Endothelial cell of umbilical vein (primary cell): ENCODE results near the gene MOB1B. TPM values are rescaled to one million over a fixed set of nuclear protein-coding genes. Genes with fewer than 3 reads are reported as not detected.

ENCODE experiments used
- BruUV-seq: library from RNA; stranded (reverse); fragments of 400-500 nt; replicated peaks from 2 replicates; lab custom pipeline; 2021; lab: Mats Ljungman, UMichigan
- CTCF ChIA-PET: fragments of 300-600, 350-600 bp; sonication (Branson Sonifier 250); formaldehyde crosslinking; loops from one replicate; lab custom pipeline; 2021; ENCODE audit warnings: antibody characterized with exemption, inconsistent platforms; lab: Charles Lee
- POLR2A ChIA-PET: fragments of 300-600, 350-600 bp; sonication (Branson Sonifier 250); formaldehyde crosslinking; loops from one replicate; lab custom pipeline; 2021; ENCODE audit warnings: antibody characterized with exemption, inconsistent platforms; lab: Charles Lee
- DNase-seq: peaks from one replicate; pipeline ENCODE4 v3.0.0-alpha.2; 2011; ENCODE audit warnings: low read depth, low spot score
- FAIRE-seq: peaks from 2 replicates; lab custom pipeline; 2011; peaks lifted over from hg19 to GRCh38; lab: Jason Lieb, UNC
- H2AFZ ChIP-seq: 2 replicates; pipeline ENCODE4 v1.6.0; 2012; ENCODE audit warnings: low read depth, low read length, control low read depth, inconsistent platforms
- H3K27ac ChIP-seq: 2 replicates; pipeline ENCODE4 v1.5.1; 2011; ENCODE audit warnings: low read depth, mild to moderate bottlenecking, control low read depth, low read length, moderate library complexity; ENCODE audit not compliant: insufficient read depth
- H3K27me3 ChIP-seq, 2 experiments: 2 replicates each; pipeline versions ENCODE4 v1.6.0 to v1.6.1; 2011; ENCODE audit warnings: low read length in 2 of 2, mixed read lengths in 1 of 2; ENCODE audit not compliant: control insufficient read depth in 2 of 2, insufficient read depth in 2 of 2
- H3K36me3 ChIP-seq, 2 experiments: 2 replicates in 1 of 2; 3 replicates in 1 of 2; pipeline ENCODE4 v1.5.1; 2011; ENCODE audit warnings: low read length in 2 of 2, mild to moderate bottlenecking in 1 of 2, moderate library complexity in 1 of 2; ENCODE audit not compliant: control insufficient read depth in 2 of 2, insufficient read depth in 2 of 2; ENCODE audit errors: extremely low read depth in 1 of 2
- H3K4me1 ChIP-seq: 3 replicates; pipeline ENCODE4 v1.5.1; 2011; ENCODE audit warnings: mild to moderate bottlenecking, low read length; ENCODE audit not compliant: control insufficient read depth, insufficient read depth; ENCODE audit errors: extremely low read depth
- H3K4me2 ChIP-seq: 2 replicates; pipeline ENCODE4 v1.6.1; 2011; ENCODE audit warnings: low read length, control low read depth, mixed read lengths; ENCODE audit not compliant: insufficient read depth
- H3K4me3 ChIP-seq, 3 experiments: fragments of 200-600 bp in 1 of 3; sonication (generic), shearing (Covaris generic) in 1 of 3; replicated peaks in 1 of 3; 2 replicates each; pipeline ENCODE4 v1.5.1; 2011 to 2016; ENCODE audit warnings: control low read depth in 3 of 3, low read length in 3 of 3, mild to moderate bottlenecking in 2 of 3, inconsistent platforms in 1 of 3, low read depth in 1 of 3, moderate library complexity in 1 of 3; ENCODE audit not compliant: insufficient read depth in 1 of 3
- H3K79me2 ChIP-seq: 2 replicates; pipeline ENCODE4 v1.6.0; 2012; ENCODE audit warnings: low read length, inconsistent platforms; ENCODE audit not compliant: control insufficient read depth, insufficient read depth
- H3K9ac ChIP-seq: replicated peaks from 2 replicates; pipeline ENCODE3; 2011; ENCODE audit warnings: low read length, control low read depth; ENCODE audit not compliant: insufficient read depth; ENCODE audit errors: extremely low read depth
- H3K9me1 ChIP-seq: replicated peaks from 3 replicates; pipeline ENCODE4 v1.6.0; 2011; ENCODE audit warnings: mild to moderate bottlenecking, low read length; ENCODE audit not compliant: control insufficient read depth, insufficient read depth; ENCODE audit errors: extremely low read depth
- H3K9me3 ChIP-seq: replicated peaks from 2 replicates; pipeline ENCODE4 v1.5.1; 2012; ENCODE audit warnings: low read length, inconsistent platforms; ENCODE audit not compliant: control insufficient read depth, insufficient read depth
- H4K20me1 ChIP-seq: replicated peaks from 2 replicates; pipeline ENCODE3; 2011; ENCODE audit warnings: mild to moderate bottlenecking, low read length; ENCODE audit not compliant: control insufficient read depth, insufficient read depth; ENCODE audit errors: extremely low read depth
- EZH2 ChIP-seq: IDR thresholded peaks from 2 replicates; pipeline ENCODE4 v1.6.1; 2012; ENCODE audit warnings: borderline replicate concordance, low read depth, mild to moderate bottlenecking, moderate library complexity, low read length, inconsistent platforms; ENCODE audit not compliant: severe bottlenecking
- FOS ChIP-seq: IDR thresholded peaks from 2 replicates; pipeline ENCODE4 v1.6.1; 2011; ENCODE audit warnings: mild to moderate bottlenecking, low read length, moderate library complexity, borderline replicate concordance; ENCODE audit not compliant: insufficient read depth
- GATA2 ChIP-seq: IDR thresholded peaks from 2 replicates; pipeline ENCODE4 v1.7.0; 2011; ENCODE audit warnings: low read depth, mild to moderate bottlenecking, moderate library complexity, mixed read lengths, low read length; ENCODE audit not compliant: insufficient read length, insufficient read depth
- JUN ChIP-seq: IDR thresholded peaks from 2 replicates; pipeline ENCODE4 v1.6.1; 2011; ENCODE audit warnings: borderline replicate concordance, low read depth; ENCODE audit not compliant: insufficient read length, insufficient read depth
- MYC ChIP-seq: IDR thresholded peaks from one replicate; pipeline ENCODE4 v1.6.1; 2011; ENCODE audit warnings: mild to moderate bottlenecking, low read depth, low read length
- POLR2A ChIP-seq: IDR thresholded peaks from 2 replicates; pipeline ENCODE4 v1.6.1; 2012; ENCODE audit warnings: low read depth, mild to moderate bottlenecking, control low read depth, low read length
- POLR2AphosphoS5 ChIP-seq: IDR thresholded peaks from 2 replicates; pipeline ENCODE4 v1.6.1; 2012; ENCODE audit warnings: low read depth, mild to moderate bottlenecking, control low read depth, low read length, moderate library complexity; ENCODE audit not compliant: insufficient read depth
- dilution Hi-C: fragments of 300-500 bp; cut with MboI; formaldehyde crosslinking; loops from one replicate; pipeline ENCODE4 v1.15.0; 2019; ENCODE audit warnings: low sequenced_read_pairs; ENCODE audit not compliant: extremely low pct_ligation_motif_present
- intact Hi-C: fragments of 100-400 bp; cut with micrococcal nuclease; formaldehyde crosslinking; loops from one replicate; pipeline ENCODE4 v1.10.0; 2022
- polyA plus RNA-seq, 4 experiments: library from polyadenylated mRNA; depleted of rRNA in 3 of 4; stranded (reverse) in 3 of 4; unstranded in 1 of 4; fragments of >200 nt; gene quantifications; 2 replicates each; pipeline versions ENCODE4 v1.2.1 to v1.2.3, GENCODE V29; 2011 to 2012; ENCODE audit warnings: missing spikeins in 1 of 4
- total RNA-seq: library from RNA; stranded (reverse); gene quantifications from 2 replicates; pipeline ENCODE4 v1.2.3, GENCODE V29; 2021
- TF ChIP-seq, protein P1 (sequence below), 2 donors: IDR thresholded peaks; 1 replicate in 1 of 2; 2 replicates in 1 of 2; pipeline ENCODE4 v1.5.1; 2011; ENCODE audit warnings: low read length in 2 of 2, mild to moderate bottlenecking in 2 of 2, moderate library complexity in 2 of 2, control low read depth in 1 of 2, inconsistent platforms in 1 of 2, low read depth in 1 of 2; ENCODE audit not compliant: insufficient read depth in 1 of 2; ENCODE audit errors: extremely low read depth in 1 of 2
- TF ChIP-seq, protein P2 (sequence below): IDR thresholded peaks from 2 replicates; pipeline ENCODE4 v1.6.1; 2011; ENCODE audit not compliant: insufficient read depth, insufficient read length

Gene MOB1B
- total and polyA plus RNA-seq, 2 donors (not counting 3 experiments of a cell fraction or from before 2014, with no cell fraction given): 4.3 to 23.9 TPM

DNA sequence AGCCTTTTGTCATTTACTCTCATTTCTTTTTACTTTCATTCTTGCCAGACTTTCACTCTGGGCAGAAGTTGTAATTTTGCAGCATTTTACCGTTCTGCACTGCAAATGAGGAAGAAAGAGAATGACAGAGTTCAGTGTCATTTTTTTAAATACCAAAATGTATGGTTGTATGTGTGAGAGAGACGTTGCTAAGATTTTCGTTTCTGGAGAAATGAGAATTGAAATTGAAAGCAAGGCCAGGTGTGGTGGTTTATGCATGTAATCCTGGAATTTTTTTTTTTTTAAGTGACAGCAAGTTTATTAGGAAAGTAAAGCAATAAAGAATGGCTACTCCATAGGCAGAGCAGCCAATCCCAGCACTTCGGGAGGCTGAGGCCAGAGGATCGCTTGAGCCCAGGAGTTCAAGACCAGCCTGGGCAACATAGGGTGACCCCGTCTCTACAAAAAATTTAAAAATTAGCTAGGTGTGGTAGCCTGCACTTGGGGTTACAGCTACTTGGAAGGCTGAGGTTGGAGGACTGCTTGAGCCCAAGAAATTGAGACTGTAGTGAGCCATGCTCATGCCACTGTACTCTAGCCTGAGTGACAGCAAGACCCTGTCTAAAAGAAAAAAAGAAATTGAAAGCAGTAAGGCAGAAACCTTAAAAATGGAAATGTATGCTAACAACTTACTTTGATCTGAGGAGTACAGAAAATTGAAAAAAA is 104.2 kb downstream of the MOB1B start:
- ChIA-PET POLR2A (no interaction called here), CTCF (interaction anchor here (0.7 to 7.4 kb wide), 3 partner anchors 10 to 450 kb away, joined by 3 to 97 read pairs (median 76); partner anchors contain the start of gene DCK)
- Histone ChIP-seq H4K20me1 (no peaks in the 10 kb centered on the region), H2AFZ (no peak overlapping the region), H3K4me2 (no peak overlapping the region), H3K27me3 (no peaks in the 10 kb centered on the region), H3K9me3 (no peaks in the 10 kb centered on the region), H3K4me3 (no peak overlapping the region), H3K27ac (no peak overlapping the region), H3K4me1 (peaks cover 2% of the 10 kb centered on the region), H3K79me2 (peaks cover 47% of the 10 kb centered on the region), H3K9ac (no peak overlapping the region), H3K36me3 (peaks cover 2 to 3% of the 10 kb centered on the region in 2 experiments), H3K9me1 (no peaks in the 10 kb centered on the region)
- DNase-seq (no peak), FAIRE-seq (no peak)
- dilution Hi-C loops: no loop called here
- intact Hi-C loops: loop anchor here (5.0 kb wide), 1 partner anchor 169 kb away; the partner anchor contains the start of gene GRSF1
- TF ChIP-seq, protein P1, sequence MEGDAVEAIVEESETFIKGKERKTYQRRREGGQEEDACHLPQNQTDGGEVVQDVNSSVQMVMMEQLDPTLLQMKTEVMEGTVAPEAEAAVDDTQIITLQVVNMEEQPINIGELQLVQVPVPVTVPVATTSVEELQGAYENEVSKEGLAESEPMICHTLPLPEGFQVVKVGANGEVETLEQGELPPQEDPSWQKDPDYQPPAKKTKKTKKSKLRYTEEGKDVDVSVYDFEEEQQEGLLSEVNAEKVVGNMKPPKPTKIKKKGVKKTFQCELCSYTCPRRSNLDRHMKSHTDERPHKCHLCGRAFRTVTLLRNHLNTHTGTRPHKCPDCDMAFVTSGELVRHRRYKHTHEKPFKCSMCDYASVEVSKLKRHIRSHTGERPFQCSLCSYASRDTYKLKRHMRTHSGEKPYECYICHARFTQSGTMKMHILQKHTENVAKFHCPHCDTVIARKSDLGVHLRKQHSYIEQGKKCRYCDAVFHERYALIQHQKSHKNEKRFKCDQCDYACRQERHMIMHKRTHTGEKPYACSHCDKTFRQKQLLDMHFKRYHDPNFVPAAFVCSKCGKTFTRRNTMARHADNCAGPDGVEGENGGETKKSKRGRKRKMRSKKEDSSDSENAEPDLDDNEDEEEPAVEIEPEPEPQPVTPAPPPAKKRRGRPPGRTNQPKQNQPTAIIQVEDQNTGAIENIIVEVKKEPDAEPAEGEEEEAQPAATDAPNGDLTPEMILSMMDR (IDR thresholded peaks at IDR 0.05; ENCODE audit: extremely low read depth in 1 of 2, insufficient read depth in 1 of 2, low read depth in 1 of 2, low read length in 2 of 2): no peak
- no TSS peak for BruUV-seq

DNA sequence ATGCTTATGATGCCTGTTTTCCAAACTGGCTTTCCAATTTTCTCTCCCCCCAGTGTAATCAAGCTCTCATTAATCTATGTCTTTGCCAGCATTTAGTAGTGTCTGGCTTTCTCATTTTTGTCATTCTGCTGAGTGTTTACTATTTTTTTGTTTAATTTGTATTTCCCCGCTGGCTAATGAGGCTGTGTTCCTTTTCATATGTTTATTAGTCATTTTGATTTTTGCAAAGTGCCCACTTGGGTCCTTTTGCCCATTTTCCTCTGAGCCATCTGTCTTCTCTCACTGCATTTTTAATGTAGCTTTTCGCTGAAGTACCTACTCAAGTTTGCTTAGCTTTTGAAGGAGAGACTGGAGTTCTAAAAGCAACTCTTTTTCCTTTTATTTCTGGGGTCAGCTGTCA is 106.0 kb downstream of the MOB1B start:
- POLR2A ChIA-PET: no interaction called here
- no peaks in the 10 kb centered on the region for H3K27me3 ChIP-seq
- peaks cover 2 to 3% of the 10 kb centered on the region in 2 experiments for H3K36me3 ChIP-seq
- H3K79me2 ChIP-seq: peaks cover 35% of the 10 kb centered on the region
- TF ChIP-seq POLR2AphosphoS5: no peak
- TF ChIP-seq, protein P2, sequence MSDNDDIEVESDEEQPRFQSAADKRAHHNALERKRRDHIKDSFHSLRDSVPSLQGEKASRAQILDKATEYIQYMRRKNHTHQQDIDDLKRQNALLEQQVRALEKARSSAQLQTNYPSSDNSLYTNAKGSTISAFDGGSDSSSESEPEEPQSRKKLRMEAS: no peak
- TF ChIP-seq, protein P1 (IDR thresholded peaks at IDR 0.05; ENCODE audit: extremely low read depth in 1 of 2, insufficient read depth in 1 of 2, low read depth in 1 of 2, low read length in 2 of 2): no peak
- TF ChIP-seq MYC: no peak
- no peak for TF ChIP-seq GATA2
- no peak for TF ChIP-seq FOS
- no peak for TF ChIP-seq POLR2A
- TF ChIP-seq EZH2: no peak
- no peak for TF ChIP-seq JUN
- BruUV-seq: no TSS peak
- CTCF ChIA-PET: interaction anchor here (3.5 to 7.4 kb wide), 3 partner anchors 12 to 358 kb away, joined by 76 to 97 read pairs (median 78); partner anchors contain the start of gene DCK
- H3K9me1 ChIP-seq: no peaks in the 10 kb centered on the region
- no peak overlapping the region for H2AFZ ChIP-seq
- intact Hi-C loops: loop anchor here (1.0 to 5.0 kb wide), 2 partner anchors 15 to 171 kb away; partner anchors contain the start of genes DCK and GRSF1
- no peak overlapping the region for H3K4me2 ChIP-seq
- H3K27ac ChIP-seq: no peak overlapping the region
- H3K9ac ChIP-seq: no peak overlapping the region
- H4K20me1 ChIP-seq: no peaks in the 10 kb centered on the region
- DNase-seq: no peak
- dilution Hi-C loops: no loop called here
- no peaks in the 10 kb centered on the region for H3K9me3 ChIP-seq
- FAIRE-seq: no peak
- peaks cover 2% of the 10 kb centered on the region for H3K4me1 ChIP-seq
- H3K4me3 ChIP-seq: no peak overlapping the region
